GM20000 (cell line): ENCODE measurements around the gene ZSCAN5B.

Experiments
- DNase-seq: peaks from one replicate; pipeline ENCODE4 v3.0.0; 2012; ENCODE audit warnings: low spot score
- CTCF ChIP-seq: IDR thresholded peaks from 2 replicates; pipeline ENCODE4 v1.5.1; 2012; ENCODE audit warnings: mild to moderate bottlenecking, control low read depth; ENCODE audit errors: extremely low read depth, missing control alignments

The ZSCAN5B gene

GRCh38 chr19:56174086-56174485 lies 23.5 kb downstream of the ZSCAN5B start:
- no peak for TF ChIP-seq CTCF

GRCh38 chr19:56170261-56170660 lies 27.3 kb downstream of the ZSCAN5B start:
- DNase-seq, result no peak
- TF ChIP-seq CTCF, result no peak

More at GRCh38 chr19:56174086-56174485, 23.5 kb downstream of the ZSCAN5B start:
- no peak for DNase-seq

GRCh38 chr19:56167064-56167578 lies 30.5 kb downstream of the ZSCAN5B start:
- no peak for DNase-seq

GRCh38 chr19:56163097-56163496 lies 34.5 kb downstream of the ZSCAN5B start:
- TF ChIP-seq CTCF, result no peak
- no peak for DNase-seq

More at GRCh38 chr19:56167064-56167578, 30.5 kb downstream of the ZSCAN5B start:
- no peak for TF ChIP-seq CTCF

- no peak for TF ChIP-seq CTCF
- no peak for DNase-seq
Observed at GRCh38 chr19:56162258-56162657, 35.3 kb downstream of the ZSCAN5B start.

GRCh38 chr19:56161534-56161933 lies 36.0 kb downstream of the ZSCAN5B start:
- no peak for DNase-seq
- TF ChIP-seq CTCF, result no peak

- DNase-seq, result no peak
- no peak for TF ChIP-seq CTCF
Observed at GRCh38 chr19:56159622-56160271, 37.8 kb downstream of the ZSCAN5B start.
